Posterior vena cava (tissue), 2 donors: ENCODE data around the gene RFESD. TPM values are rescaled to one million over a fixed set of nuclear protein-coding genes. Genes with fewer than 3 reads are reported as not detected.

Source experiments
- DNase-seq: peaks from one replicate; pipeline ENCODE4 v3.0.0-alpha.2; 2020; ENCODE audit warnings: low spot score
- intact Hi-C, 2 donors: fragments of 100-400 bp; cut with DNase I; formaldehyde crosslinking; loops; one replicate each; pipeline versions ENCODE4 v1.14.1 to v1.14.2; 2022 to 2023
- long read RNA-seq, 2 donors: library from polyadenylated mRNA; unstranded; transcript quantifications; one replicate each; pipeline ENCODE4 v2.0.0, GENCODE V29; 2020 to 2021
- total RNA-seq, 2 donors: library from RNA; stranded (reverse); fragmentation: NEBNext Ultra II Directional; extraction: Animal tissue kit (Norgen Biotek cat#: 25700); gene quantifications; one replicate each; pipeline ENCODE4 v1.2.1, GENCODE V29; 2021
- donor health status: DM: yes; HTN: yes; CAD: no.
- donor health status: DM: yes; HTN: yes; CAD: no.

The RFESD gene
- 1 to 10 TPM; 1.1 to 2.0 TPM for total RNA-seq
- long read RNA-seq, donor 1, result 0 reads
- long read RNA-seq, donor 2, result 0 reads

- intact Hi-C loops, result loop anchor here in 1 of 2 donors (10.0 kb wide), 1 partner anchor 198 kb away; no protein-coding TSS in a partner anchor
- peak; percentile 100 for DNase-seq
Measured at GRCh38 chr5:95646569-95647431, at the start of gene RFESD. RFESD (plus strand) TSS chr5:95646777; CDS start chr5:95652272, 5,495 bp downstream.

DNA sequence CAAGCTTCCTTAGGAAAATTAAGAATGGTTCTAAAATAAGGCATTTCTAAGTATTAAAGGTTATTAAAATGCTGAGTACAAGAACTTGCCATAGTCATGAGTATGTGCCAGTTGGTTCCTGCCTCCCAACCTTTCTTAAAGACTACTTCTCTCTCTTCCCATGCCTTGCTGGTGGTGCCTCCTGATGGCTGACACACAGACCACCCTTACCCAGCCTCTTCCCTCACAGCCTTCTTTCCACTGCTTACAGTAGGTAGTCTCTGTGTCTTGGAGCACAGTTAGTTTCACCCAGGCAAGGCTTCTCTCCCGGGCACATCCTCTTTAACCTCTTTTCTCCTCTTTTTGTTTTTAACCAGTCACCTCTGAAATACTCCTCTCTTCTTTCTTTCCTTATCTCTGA lies 47.3 kb upstream of the RFESD start:
- intact Hi-C loops, result no loop called here
- DNase-seq, result no peak

GRCh38 chr5:95600557-95600956 lies 46.0 kb upstream of the RFESD start:
- intact Hi-C loops, result no loop called here
- DNase-seq, result no peak

DNA sequence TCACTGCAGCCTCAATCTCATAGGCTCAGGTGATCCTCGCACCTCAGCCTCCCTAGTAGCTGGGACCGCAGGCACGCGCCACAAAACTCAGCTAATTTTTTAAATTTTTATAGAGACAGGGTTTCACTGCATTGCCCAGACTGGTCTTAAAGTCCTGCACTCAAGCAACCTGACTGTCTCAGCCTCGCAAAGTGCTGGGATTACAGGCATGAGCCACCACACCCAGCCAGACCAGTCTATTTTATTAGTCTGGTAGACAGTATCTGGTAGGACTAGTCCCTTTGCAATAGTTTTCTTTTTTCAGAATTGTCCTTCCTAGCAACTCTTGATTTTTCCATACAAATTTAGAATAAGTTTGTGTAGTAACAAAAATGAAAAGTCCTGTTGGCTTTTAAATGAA lies 40.8 kb upstream of the RFESD start:
- intact Hi-C loops, result no loop called here
- peak; percentile 62 for DNase-seq

DNA sequence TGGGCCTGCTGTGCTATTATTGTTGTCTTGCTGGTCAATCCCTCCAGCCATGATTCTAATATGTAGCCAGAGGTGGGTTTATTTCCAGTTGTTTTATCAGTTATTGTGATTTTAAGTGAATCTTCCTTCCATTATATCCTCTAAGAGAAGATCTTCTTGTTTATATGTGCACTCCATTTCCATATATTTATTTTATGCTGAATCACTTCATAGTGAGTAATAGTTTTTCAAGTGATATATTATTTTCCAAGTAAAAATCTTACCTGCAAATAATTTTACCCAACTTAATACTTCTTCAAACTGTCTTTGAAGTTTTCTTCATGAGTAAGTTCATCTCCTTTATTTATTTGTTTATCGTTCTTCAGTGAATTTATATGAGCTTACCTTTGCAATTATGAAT lies 40.2 kb upstream of the RFESD start:
- no peak for DNase-seq
- intact Hi-C loops, result no loop called here

DNA sequence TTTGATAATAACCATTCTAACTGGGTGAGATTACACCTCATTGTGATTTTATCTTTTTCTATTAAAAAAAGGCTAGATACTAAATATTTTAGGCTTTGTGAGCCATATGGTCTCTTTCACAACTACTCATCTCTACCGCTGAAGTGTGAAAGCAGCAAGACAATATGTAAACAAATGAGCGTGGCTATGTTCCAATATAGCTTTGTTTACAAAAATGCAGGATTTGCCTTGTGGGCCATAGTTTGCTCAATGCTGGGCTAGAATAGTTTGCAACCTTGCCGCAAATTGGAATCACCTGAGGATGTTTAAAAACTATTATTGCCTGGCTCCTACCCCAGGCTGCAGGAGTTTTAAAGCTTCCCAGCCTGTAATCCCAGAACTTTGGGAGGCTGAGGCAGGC lies 36.9 kb upstream of the RFESD start:
- intact Hi-C loops, result no loop called here
- no peak for DNase-seq

GRCh38 chr5:95610546-95610945 lies 36.0 kb upstream of the RFESD start:
- intact Hi-C loops, result no loop called here
- DNase-seq, result no peak

GRCh38 chr5:95611396-95611795 lies 35.2 kb upstream of the RFESD start:
- DNase-seq, result no peak
- intact Hi-C loops, result no loop called here

DNA sequence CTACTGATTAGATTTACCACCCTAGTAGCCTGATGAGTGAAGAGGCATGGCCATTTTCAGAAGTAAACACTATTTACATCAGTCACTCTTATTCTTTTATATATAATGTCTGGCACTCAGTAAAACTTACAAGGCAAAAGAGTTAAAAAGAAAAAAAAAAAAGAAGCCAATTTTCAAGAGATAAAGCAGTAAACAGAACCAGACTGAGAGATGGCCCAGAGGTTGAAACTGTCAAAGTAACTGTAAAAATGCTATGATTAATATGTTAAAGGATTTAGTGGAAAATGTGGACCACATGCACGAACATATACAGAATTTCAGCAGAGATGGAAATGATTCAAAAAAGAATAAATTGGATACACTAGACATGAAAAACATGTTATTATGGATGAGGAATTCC lies 33.1 kb upstream of the RFESD start:
- intact Hi-C loops, result no loop called here
- DNase-seq, result no peak

GRCh38 chr5:95615164-95615467 lies 31.5 kb upstream of the RFESD start:
- intact Hi-C loops, result no loop called here
- no peak for DNase-seq

- DNase-seq, result no peak
- intact Hi-C loops, result no loop called here
Measured at GRCh38 chr5:95617057-95617456, 29.5 kb upstream of the RFESD start.

DNA sequence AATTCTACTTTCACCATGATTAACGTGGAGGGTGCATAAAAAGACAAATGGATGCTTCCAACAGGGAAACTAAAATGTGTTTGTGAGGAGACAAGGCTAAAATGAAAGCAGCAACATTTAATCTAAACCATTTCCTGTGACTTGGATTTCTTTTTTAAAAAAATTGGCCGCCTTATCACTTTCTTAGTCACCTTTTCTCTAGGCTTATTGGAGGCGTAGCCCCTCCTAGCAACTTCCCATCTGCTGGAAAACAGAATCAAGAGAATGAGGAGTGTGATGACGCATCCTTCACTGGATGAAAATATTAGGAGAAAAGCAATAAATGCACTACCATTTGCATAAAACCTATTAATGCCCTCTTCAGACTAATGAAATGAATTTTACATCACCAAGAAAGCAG lies 27.5 kb upstream of the RFESD start:
- intact Hi-C loops, result no loop called here
- DNase-seq, result no peak

- DNase-seq, result no peak
- intact Hi-C loops, result no loop called here
Measured at GRCh38 chr5:95619514-95620029, 27.0 kb upstream of the RFESD start.

DNA sequence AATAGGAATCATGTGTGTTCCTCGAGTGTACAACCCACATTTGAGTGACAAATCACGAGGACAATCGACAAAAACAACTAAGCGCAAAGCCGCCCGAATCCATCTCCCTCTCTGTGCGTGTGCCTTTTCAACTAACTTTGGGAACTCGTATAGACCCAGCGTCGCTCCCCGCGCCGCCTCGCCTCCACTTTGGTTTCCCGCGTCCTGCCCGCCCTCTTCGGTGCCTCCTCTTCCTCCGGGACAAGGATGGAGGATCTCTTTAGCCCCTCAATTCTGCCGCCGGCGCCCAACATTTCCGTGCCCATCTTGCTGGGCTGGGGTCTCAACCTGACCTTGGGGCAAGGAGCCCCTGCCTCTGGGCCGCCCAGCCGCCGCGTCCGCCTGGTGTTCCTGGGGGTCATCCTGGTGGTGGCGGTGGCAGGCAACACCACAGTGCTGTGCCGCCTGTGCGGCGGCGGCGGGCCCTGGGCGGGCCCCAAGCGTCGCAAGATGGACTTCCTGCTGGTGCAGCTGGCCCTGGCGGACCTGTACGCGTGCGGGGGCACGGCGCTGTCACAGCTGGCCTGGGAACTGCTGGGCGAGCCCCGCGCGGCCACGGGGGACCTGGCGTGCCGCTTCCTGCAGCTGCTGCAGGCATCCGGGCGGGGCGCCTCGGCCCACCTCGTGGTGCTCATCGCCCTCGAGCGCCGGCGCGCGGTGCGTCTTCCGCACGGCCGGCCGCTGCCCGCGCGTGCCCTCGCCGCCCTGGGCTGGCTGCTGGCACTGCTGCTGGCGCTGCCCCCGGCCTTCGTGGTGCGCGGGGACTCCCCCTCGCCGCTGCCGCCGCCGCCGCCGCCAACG lies 26.3 kb upstream of the RFESD start, which contains the start of gene GPR150:
TSS of gene GPR150 (plus strand) at position 58 of the 840 bp plus-strand sequence. CDS start at position 247, 189 bp downstream.
- intact Hi-C loops, result no loop called here
- peak; percentile 87 for DNase-seq

GRCh38 chr5:95620870-95621838 lies 25.4 kb upstream of the RFESD start:
- intact Hi-C loops, result no loop called here
- DNase-seq, result peak; percentile 81

DNA sequence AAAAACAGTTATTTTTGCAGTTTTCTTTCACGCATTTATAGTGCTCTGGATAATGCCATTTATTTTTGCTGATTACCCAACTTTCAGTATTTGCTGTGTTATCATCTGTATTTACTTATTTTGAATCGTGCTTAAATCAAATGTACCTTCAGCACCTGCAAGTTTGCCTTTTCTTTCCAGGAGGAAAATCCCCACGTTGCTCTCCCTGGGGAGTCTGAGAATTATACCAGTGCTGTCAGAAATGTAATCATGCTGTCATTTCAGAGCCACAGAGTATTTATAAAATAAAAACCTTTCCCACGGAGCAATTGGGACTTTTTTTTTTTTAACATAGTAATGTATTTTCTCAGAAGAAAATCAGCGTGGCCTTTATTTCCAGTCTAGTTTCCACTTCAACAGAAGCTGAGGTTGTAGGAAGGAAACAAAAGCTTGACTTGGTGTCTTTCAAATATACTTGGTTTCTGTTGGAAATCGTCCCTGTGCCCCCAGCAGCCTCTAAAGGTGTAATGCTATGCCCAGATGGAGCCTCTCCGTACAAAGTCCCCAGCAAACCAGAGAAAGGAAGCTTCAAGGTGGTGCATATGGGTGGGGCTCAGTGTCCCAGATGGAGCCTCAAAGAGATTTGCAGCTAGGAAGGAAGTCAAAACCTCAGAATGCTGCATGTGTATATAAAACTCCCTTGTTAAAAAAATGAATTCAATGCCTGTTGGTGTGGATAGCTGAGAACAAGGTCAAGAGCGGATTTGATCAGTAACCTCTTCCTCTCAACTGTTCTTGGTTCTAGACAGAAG lies 24.5 kb upstream of the RFESD start:
- intact Hi-C loops, result no loop called here
- DNase-seq, result no peak

- intact Hi-C loops, result no loop called here
- DNase-seq, result no peak
Measured at GRCh38 chr5:95623706-95624105, 22.9 kb upstream of the RFESD start.

GRCh38 chr5:95624368-95624767 lies 22.2 kb upstream of the RFESD start:
- intact Hi-C loops, result no loop called here
- DNase-seq, result no peak
